ENCODE results near the gene SLC9A2.

- TF ChIP-seq CTCF (IDR thresholded peaks at IDR 0.05), result no peak
- TF ChIP-seq EZH2 (IDR thresholded peaks at IDR 0.05; ENCODE audit: borderline replicate concordance, insufficient read depth, low read depth, low read length, poor library complexity, severe bottlenecking), result no peak
These were observed 19.9 kb upstream of the SLC9A2 start for GRCh38 chr2:102599486-102599885.

All from B cell (primary cell).